ENCODE measurements around the gene AMDHD2.

DNA sequence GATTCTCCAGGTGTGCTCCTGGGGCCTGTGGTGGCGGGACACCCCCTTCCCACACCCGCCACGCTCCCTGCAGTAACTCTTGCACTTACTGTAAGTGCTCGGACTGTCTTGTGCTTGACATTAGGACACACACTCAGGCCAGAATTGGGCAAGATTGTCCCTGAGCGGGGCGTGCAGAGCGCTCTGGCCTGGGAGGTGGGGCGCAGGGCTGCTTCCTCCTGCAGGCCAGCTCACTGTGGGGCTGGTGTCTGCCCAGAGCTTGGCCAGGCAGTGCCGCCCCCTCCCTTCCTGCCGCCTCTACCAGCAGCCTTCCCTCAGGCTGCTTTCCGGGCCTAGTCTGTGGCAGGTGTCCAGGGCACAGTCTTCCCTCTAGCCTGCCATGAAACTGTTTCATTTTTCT, 12.5 kb upstream of the AMDHD2 start:
- TF ChIP-seq, protein P1, sequence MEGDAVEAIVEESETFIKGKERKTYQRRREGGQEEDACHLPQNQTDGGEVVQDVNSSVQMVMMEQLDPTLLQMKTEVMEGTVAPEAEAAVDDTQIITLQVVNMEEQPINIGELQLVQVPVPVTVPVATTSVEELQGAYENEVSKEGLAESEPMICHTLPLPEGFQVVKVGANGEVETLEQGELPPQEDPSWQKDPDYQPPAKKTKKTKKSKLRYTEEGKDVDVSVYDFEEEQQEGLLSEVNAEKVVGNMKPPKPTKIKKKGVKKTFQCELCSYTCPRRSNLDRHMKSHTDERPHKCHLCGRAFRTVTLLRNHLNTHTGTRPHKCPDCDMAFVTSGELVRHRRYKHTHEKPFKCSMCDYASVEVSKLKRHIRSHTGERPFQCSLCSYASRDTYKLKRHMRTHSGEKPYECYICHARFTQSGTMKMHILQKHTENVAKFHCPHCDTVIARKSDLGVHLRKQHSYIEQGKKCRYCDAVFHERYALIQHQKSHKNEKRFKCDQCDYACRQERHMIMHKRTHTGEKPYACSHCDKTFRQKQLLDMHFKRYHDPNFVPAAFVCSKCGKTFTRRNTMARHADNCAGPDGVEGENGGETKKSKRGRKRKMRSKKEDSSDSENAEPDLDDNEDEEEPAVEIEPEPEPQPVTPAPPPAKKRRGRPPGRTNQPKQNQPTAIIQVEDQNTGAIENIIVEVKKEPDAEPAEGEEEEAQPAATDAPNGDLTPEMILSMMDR (IDR thresholded peaks at IDR 0.05): no peak
- no peak for TF ChIP-seq POLR2A (IDR thresholded peaks at IDR 0.05)
